Activated naive CD4-positive, alpha-beta T cell (primary cell): Measurements from ENCODE around the gene UBE2N.
"Not testable (repeated sequence)": the region's sequence is repeated elsewhere in the genome, so short reads cannot be mapped to it uniquely, and the experiment has no call there.

Source experiments
- DNase-seq, 4 experiments: peaks; one replicate each; lab custom pipeline; 2025; lab: John Stamatoyannopoulos, UW

UBE2N gene

GRCh38 chr12:93411060-93411459 is 30.7 kb downstream of the UBE2N start:
- DNase-seq: not testable (repeated sequence)

GRCh38 chr12:93409343-93410187 is 32.2 kb downstream of the UBE2N start:
- DNase-seq: not testable (repeated sequence)

GRCh38 chr12:93408813-93409212 is 32.9 kb downstream of the UBE2N start:
- no peak for DNase-seq

DNA sequence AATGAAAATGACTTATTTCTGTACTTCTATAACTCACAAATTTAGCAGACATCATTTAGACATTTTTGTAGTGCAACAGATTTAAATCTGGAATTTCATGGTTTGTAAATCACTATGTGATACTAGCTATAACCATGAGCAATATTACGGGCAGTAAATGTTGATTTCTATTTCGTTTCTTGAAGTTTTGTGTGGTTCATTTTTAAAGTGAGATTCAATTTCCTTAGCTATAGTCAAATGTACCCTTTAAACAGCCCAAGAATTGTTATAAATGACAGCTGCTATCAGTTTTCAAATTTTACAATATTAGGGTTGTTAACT is 33.8 kb downstream of the UBE2N start:
- no peak for DNase-seq

GRCh38 chr12:93407054-93407962 is 34.4 kb downstream of the UBE2N start:
- DNase-seq: no peak

DNA sequence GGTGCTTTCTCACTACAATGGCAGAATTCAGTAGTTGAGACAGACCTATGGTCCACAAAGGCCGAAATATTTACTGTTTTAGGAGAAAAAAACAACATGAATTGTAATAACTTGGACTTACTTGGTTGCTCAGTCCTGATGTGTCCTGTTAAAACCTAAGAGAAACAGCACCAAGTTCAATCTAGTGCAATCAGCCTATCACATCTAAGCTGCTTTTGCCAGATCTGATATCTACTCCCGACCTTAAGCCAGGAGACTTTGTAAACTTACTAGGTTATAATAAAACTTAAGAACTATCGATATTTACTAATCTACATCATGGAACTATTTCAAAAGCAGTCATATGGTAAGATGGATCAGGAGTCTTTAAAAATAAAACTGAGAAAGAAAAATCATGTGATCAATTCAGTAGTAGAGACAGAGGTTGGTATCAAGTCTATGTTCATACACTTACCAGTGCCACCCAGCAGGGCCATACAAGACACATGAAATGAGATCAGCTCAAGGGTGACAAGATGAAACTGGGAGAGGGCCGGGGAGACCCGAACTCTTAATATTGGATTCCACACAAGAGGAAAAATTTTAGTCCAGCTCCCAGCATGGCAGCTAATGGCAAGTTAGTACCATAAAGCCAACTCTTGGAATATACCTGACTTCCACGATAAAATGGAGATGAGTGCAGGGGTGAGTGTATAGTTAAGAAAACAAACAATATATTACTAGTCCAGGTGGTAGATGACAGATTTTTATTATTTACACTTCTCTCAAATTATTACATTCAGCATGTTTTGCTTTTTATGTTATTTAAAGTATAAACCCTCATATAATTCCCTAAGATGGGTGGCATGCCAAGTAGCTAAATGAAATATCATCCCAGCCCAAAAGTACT is 36.5 kb downstream of the UBE2N start:
- DNase-seq: no peak

- no peak for DNase-seq
Observed at GRCh38 chr12:93403988-93404803, 37.6 kb downstream of the UBE2N start.

DNA sequence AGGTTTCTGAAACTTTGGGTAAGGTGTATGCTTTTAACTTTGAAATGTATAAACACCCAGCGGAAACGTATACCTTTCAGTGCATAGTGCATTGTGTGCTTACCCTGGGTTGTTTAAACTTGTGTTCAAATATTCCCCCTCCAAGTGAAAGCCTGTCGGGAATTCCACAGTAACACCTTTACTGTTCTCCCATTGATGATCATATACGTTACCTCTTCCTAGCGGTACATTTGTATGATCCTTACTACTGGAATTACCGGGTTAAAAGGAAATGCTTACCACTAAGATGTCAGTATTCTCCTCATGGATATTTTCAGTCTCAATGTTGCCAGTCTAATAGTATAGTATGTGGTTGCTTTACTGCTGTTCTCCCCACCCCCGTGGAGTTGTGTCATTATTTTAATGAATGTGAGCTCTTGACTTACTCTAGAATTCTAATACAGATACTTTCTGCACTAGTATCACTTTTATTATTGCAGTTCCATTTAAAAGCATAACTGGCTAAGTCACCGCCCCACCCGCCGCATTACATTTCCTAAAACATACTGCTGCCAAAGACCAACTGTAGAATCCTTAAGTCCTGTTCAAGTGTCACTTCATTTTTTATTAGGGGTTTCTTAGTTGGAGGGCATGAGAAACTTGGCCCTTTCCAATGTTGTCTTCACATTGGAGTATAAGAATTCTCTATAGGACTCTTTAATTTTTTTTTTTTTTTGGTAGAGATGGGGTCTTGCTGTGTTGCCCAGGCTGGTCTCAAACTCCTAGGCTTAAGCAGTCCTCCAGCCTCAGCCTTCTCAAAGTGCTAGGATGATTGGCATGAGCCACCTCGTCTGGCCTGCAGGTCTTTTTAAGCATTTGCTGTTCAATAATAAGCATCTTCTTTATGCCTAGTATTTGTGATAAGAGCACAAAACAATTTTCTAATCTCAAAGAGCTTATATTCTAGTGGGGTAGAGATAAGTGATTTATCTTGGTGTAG is 39.1 kb downstream of the UBE2N start:
- no peak for DNase-seq

GRCh38 chr12:93399183-93399863 is 42.4 kb downstream of the UBE2N start:
- DNase-seq: not testable (repeated sequence)

GRCh38 chr12:93397412-93397811 is 44.3 kb downstream of the UBE2N start:
- no peak for DNase-seq

DNA sequence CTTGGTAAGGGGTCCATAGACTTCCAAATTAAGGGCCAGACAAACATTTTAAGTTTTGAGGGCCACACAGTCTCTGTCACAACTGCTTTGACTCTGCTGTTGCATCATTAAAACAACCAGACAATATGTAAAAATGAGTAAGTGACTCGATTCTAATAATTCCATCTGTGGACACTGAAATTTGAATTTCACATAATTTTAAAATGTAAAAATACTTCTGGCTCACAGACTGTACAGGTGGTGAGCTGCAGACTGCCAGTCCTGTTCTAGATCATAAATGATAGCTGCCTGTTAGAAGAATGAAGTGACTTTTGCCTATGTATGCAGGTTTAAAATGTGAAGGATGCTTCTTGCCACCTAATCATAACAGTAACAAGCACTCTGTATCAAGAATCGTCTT is 48.3 kb downstream of the UBE2N start:
- no peak for DNase-seq

GRCh38 chr12:93390549-93391297 is 51.0 kb downstream of the UBE2N start:
- no peak for DNase-seq

DNA sequence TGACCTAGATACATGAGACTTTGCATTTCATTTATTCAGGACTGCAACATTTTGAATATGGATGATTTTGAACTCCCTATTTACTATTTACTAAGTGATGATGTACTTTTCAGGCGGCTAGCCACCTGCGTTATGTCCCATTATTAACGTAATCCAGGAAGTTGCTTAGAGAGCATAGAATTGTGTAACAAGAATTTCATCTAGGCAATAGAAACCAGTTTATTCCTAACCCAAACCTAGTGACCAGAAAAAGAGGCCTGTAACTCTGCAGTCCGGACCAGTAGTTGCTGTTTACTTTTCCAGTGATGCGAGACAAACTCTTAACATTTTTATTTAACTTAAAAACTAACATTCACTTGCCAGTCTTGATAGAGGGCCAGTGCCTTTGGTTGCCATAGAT is 51.7 kb downstream of the UBE2N start:
- no peak for DNase-seq

GRCh38 chr12:93387780-93388179 is 54.0 kb downstream of the UBE2N start:
- DNase-seq: no peak

DNA sequence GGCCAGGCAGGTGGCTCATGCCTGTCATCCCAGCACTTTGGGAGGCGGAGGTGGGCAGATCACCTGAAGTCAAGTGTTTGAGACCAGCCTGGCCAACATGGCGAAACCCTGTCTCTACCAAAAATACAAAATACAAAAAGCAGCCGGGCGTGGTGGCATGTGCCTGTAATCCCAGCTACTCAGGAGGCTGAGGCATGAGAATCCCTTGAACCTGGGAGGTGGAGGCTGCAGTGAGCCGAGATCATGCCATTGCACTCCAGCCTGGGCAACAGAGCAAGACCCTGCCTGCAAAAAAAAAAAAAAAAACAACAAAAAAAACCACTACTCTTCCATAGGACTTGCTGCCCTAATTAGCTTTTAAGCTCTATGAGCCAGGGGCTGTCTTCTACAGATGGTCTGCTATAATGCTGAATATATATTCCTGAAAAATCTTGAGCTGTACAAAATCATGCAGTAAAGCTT is 59.7 kb downstream of the UBE2N start:
- DNase-seq: not testable (repeated sequence)

GRCh38 chr12:93381161-93381975 is 60.4 kb downstream of the UBE2N start:
- DNase-seq: no peak

- no peak for DNase-seq
Observed at GRCh38 chr12:93380480-93381121, 61.1 kb downstream of the UBE2N start.
